Measurements from ENCODE around the gene DHTKD1. TPM values are rescaled to one million over a fixed set of nuclear protein-coding genes. Genes with fewer than 3 reads are reported as not detected.

Gene DHTKD1
- total and polyA plus RNA-seq, 4 experiments from 2014 or later: 7.3 to 16.5 (median 12.3) TPM

DNA sequence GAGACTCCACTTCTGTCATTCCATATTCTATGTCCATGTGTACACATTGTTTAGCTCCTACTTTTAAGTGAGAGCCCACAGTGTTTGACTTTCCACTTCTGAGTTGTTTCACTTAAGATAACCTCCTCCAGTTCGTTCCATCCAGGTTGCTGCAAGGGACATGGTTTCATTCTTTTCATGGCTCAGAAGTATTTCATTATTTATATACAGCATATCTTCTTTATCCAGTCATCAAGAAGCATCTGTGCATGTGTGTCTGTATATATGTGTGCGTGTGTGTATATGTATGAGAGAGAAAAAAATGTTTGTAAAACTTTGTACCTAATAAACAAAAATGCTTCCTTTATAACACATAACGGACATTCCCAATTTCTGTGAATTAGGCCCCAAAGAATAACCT is 66.9 kb downstream of the DHTKD1 start:
- POLR2A ChIA-PET (ENCODE audit: partially characterized antibody): no interaction called here
- Mint-ChIP-seq H3K4me1 (peaks cover 2 to 12% (median 8%) of the 10 kb centered on the region in 4 donors), H3K27ac (peak overlapping the region in 1 of 7 donors; percentile 10), H3K9me3 (no peaks in the 10 kb centered on the region), H3K36me3 (peaks cover 19 to 34% of the 10 kb centered on the region in 2 donors), H3K4me3 (no peak overlapping the region), H3K27me3 (no peaks in the 10 kb centered on the region)
- DNase-seq: no peak
- CTCF ChIA-PET (ENCODE audit: partially characterized antibody): no interaction called here
- Histone ChIP-seq H3K4me3 (ENCODE audit: low read length in 2 of 2) (no peak overlapping the region), H3K27me3 (ENCODE audit: insufficient read depth, low read length) (no peaks in the 10 kb centered on the region), H3K9me3 (ENCODE audit: control insufficient read depth in 1 of 2, low read length in 2 of 2) (no peaks in the 10 kb centered on the region), H3K4me1 (ENCODE audit: insufficient read depth, low read length) (peaks cover 8% of the 10 kb centered on the region), H3K36me3 (ENCODE audit: insufficient read depth, low read length) (peaks cover 6% of the 10 kb centered on the region), H3K27ac (ENCODE audit: low read depth, low read length) (no peak overlapping the region)
- intact Hi-C loops (cut with micrococcal nuclease): no loop called here

DNA sequence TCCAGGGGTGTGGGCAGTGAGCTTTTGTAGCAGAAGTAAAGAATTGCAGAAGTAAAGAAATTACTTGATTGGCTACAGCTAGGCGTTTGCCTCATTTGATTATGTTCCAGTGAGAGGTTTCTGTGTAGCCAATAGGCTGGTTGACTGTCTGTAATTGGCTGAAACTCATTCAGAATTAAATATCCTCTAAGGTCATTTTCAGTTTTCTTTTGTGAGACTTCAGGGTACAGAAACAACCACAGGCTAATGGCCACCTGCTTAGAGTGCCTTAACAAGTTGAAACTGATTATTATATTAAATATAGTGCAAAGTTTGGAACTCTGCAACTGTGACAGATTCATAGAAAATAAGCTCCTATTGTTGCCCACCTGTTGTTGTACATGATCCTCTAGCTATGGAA is 71.3 kb downstream of the DHTKD1 start:
- POLR2A ChIA-PET (ENCODE audit: partially characterized antibody): interaction anchor here (0.6 kb wide), 1 partner anchor 211 kb away, joined by 3 read pairs; no protein-coding TSS in a partner anchor
- Histone ChIP-seq H3K27me3 (ENCODE audit: insufficient read depth, low read length) (no peaks in the 10 kb centered on the region), H3K36me3 (ENCODE audit: insufficient read depth, low read length) (peaks cover 16% of the 10 kb centered on the region), H3K4me3 (ENCODE audit: low read length in 2 of 2) (no peak overlapping the region), H3K4me1 (ENCODE audit: insufficient read depth, low read length) (no peaks in the 10 kb centered on the region), H3K27ac (ENCODE audit: low read depth, low read length) (no peak overlapping the region), H3K9me3 (ENCODE audit: control insufficient read depth in 1 of 2, low read length in 2 of 2) (no peaks in the 10 kb centered on the region)
- intact Hi-C loops (cut with micrococcal nuclease): no loop called here
- Mint-ChIP-seq H3K27ac (no peak overlapping the region), H3K4me3 (no peak overlapping the region), H3K4me1 (peaks cover 0 to 3% (median 0%) of the 10 kb centered on the region in 4 donors), H3K27me3 (no peaks in the 10 kb centered on the region), H3K9me3 (no peaks in the 10 kb centered on the region), H3K36me3 (peaks cover 53 to 56% of the 10 kb centered on the region in 2 donors)
- CTCF ChIA-PET (ENCODE audit: partially characterized antibody): no interaction called here
- no peak for DNase-seq

DNA sequence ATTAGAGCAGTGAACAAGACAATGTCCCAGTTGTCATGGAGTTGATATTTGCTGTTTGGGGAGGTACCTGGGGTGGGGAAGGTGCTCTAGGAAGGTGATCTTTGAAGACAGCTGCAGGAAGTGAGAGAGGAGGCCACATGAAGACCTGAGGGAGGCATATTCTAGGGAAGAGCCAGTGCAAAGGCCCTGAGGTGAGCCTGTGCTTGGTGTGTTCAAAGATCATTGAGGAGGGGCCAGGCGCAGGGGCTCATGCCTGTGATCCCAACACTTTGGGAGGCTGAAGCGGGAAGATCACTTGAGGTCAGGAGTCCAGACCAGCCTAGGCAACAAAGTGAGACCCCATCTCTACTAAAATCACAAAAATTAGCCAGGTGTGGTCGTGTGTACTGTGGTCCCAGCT is 75.8 kb downstream of the DHTKD1 start:
- POLR2A ChIA-PET (ENCODE audit: partially characterized antibody): no interaction called here

DNA sequence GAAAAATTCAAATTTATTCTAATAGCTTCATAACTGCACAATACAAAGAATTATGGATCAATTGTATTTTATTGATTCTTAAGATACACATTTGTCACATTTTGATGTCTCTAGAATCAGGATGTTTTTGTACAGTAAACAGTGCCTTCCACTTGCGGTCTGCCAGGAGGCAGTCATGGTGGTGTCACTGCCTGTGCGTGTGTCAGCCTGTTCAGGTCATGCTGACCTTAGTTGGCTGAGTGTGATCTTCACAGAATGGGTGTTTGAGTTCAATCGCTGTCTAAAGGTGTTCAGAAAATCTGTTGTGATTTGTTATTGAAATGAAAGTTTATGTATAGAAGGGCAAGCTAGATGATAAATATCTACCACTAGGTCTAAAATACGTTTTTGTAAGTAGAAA is 81.4 kb downstream of the DHTKD1 start:
- Mint-ChIP-seq H3K27me3 (no peaks in the 10 kb centered on the region), H3K36me3 (peaks cover 24 to 48% of the 10 kb centered on the region in 2 donors), H3K4me1 (peaks cover 0 to 5% (median 0%) of the 10 kb centered on the region in 4 donors), H3K4me3 (no peak overlapping the region), H3K9me3 (no peaks in the 10 kb centered on the region), H3K27ac (no peak overlapping the region)
- DNase-seq: no peak
- H3K27ac ChIP-seq (ENCODE audit: low read depth, low read length): no peak overlapping the region
- CTCF ChIA-PET (ENCODE audit: partially characterized antibody): no interaction called here
- no peaks in the 10 kb centered on the region for H3K27me3 ChIP-seq (ENCODE audit: insufficient read depth, low read length)
- no peaks in the 10 kb centered on the region for H3K9me3 ChIP-seq (ENCODE audit: control insufficient read depth in 1 of 2, low read length in 2 of 2)
- H3K36me3 ChIP-seq (ENCODE audit: insufficient read depth, low read length): peaks cover 11% of the 10 kb centered on the region
- H3K4me1 ChIP-seq (ENCODE audit: insufficient read depth, low read length): no peaks in the 10 kb centered on the region
- POLR2A ChIA-PET (ENCODE audit: partially characterized antibody): no interaction called here
- no peak overlapping the region for H3K4me3 ChIP-seq (ENCODE audit: low read length in 2 of 2)
- intact Hi-C loops (cut with micrococcal nuclease): no loop called here

More for the DNA sequence above, 75.8 kb downstream of the DHTKD1 start:
- Mint-ChIP-seq H3K27me3 (no peaks in the 10 kb centered on the region), H3K4me1 (peaks cover 0 to 3% (median 0%) of the 10 kb centered on the region in 4 donors), H3K9me3 (no peaks in the 10 kb centered on the region), H3K36me3 (peaks cover 43 to 56% of the 10 kb centered on the region in 2 donors), H3K4me3 (no peak overlapping the region), H3K27ac (peak overlapping the region in 1 of 7 donors; percentile 68)
- no peak for DNase-seq
- intact Hi-C loops (cut with micrococcal nuclease): no loop called here
- H3K4me1 ChIP-seq (ENCODE audit: insufficient read depth, low read length): no peaks in the 10 kb centered on the region
- H3K4me3 ChIP-seq (ENCODE audit: low read length in 2 of 2): no peak overlapping the region
- H3K27ac ChIP-seq (ENCODE audit: low read depth, low read length): no peak overlapping the region
- H3K9me3 ChIP-seq (ENCODE audit: control insufficient read depth in 1 of 2, low read length in 2 of 2): no peaks in the 10 kb centered on the region
- peaks cover 14% of the 10 kb centered on the region for H3K36me3 ChIP-seq (ENCODE audit: insufficient read depth, low read length)
- CTCF ChIA-PET (ENCODE audit: partially characterized antibody): no interaction called here
- no peaks in the 10 kb centered on the region for H3K27me3 ChIP-seq (ENCODE audit: insufficient read depth, low read length)

DNA sequence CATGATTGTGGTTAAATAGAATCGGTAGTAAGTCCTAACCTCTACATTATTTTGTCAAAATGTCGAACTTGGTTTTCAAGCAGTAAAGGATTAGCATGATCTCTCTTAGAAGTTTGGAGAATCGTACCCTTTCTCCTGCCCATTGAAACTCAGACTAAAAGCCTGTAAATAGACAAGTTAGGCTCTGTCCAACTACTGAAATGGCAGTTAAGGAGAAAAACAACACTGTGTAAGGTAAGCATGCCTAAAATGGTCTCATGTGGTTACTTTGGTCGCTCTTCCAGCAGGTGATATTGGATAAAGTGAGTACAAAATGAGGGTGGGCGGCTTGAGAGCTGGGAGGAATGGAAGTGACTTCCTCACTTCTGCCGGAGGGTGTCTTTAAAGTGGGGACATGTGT is 85.8 kb downstream of the DHTKD1 start:
- H3K9me3 Mint-ChIP-seq: no peaks in the 10 kb centered on the region

DNA sequence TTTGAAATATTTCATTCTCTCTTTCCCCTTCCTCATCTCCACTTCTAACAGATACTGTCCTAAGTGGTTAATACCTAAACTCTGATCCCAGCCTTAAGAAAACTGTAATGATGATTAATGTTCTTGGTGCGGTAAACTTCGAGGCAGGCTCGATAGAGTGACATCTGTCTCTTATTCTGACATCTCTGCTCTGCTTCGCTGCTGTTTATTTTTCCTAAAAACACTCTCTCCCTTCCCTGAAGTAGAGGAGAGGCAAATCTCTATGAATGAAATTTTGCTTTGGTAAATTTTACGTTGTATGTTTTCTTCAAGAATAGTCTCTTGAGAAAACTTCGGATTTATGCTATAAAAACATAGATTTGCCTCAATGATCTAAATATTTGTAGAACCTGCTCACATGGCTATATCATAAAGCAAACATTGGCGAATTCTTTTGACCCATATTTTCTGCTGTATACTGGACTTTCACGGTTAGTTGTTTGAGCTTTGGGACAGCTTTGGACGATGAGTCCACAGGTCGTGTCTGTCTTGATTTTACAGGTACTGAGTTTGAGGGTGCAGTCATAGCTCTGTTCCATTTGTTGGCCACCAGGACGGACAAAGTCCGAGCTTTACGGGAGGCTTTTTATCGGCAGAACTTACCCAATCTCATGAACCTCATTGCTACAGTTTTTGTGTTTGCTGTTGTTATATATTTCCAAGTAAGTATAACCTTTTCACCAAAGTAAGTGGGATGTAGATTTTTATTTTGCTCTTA is 87.8 kb downstream of the DHTKD1 start:
- Histone ChIP-seq H3K9me3 (ENCODE audit: control insufficient read depth in 1 of 2, low read length in 2 of 2) (no peaks in the 10 kb centered on the region), H3K4me1 (ENCODE audit: insufficient read depth, low read length) (no peaks in the 10 kb centered on the region), H3K27ac (ENCODE audit: low read depth, low read length) (no peak overlapping the region), H3K36me3 (ENCODE audit: insufficient read depth, low read length) (peaks cover 11% of the 10 kb centered on the region), H3K27me3 (ENCODE audit: insufficient read depth, low read length) (no peaks in the 10 kb centered on the region), H3K4me3 (ENCODE audit: low read length in 2 of 2) (no peak overlapping the region)
- no peak for DNase-seq
- no peak overlapping the region for H3K4me3 Mint-ChIP-seq
- H3K27me3 Mint-ChIP-seq: no peaks in the 10 kb centered on the region
- peaks cover 0 to 5% (median 0%) of the 10 kb centered on the region in 4 donors for H3K4me1 Mint-ChIP-seq
- intact Hi-C loops (cut with micrococcal nuclease): no loop called here
- ChIA-PET CTCF (ENCODE audit: partially characterized antibody) (no interaction called here), POLR2A (ENCODE audit: partially characterized antibody) (no interaction called here)
- H3K36me3 Mint-ChIP-seq: peaks cover 24 to 54% of the 10 kb centered on the region in 2 donors
- H3K9me3 Mint-ChIP-seq: no peaks in the 10 kb centered on the region
- peak overlapping the region in 3 of 7 donors; percentile 8 to 50 (median 9) for H3K27ac Mint-ChIP-seq

More for the DNA sequence above, 85.8 kb downstream of the DHTKD1 start:
- CTCF ChIA-PET (ENCODE audit: partially characterized antibody): no interaction called here
- Histone ChIP-seq H3K9me3 (ENCODE audit: control insufficient read depth in 1 of 2, low read length in 2 of 2) (no peaks in the 10 kb centered on the region), H3K4me1 (ENCODE audit: insufficient read depth, low read length) (no peaks in the 10 kb centered on the region), H3K27me3 (ENCODE audit: insufficient read depth, low read length) (no peaks in the 10 kb centered on the region), H3K27ac (ENCODE audit: low read depth, low read length) (no peak overlapping the region), H3K4me3 (ENCODE audit: low read length in 2 of 2) (no peak overlapping the region), H3K36me3 (ENCODE audit: insufficient read depth, low read length) (peaks cover 14% of the 10 kb centered on the region)
- Mint-ChIP-seq H3K36me3 (peaks cover 32 to 53% of the 10 kb centered on the region in 2 donors), H3K27ac (peak overlapping the region in 2 of 7 donors; percentile 5 to 25), H3K27me3 (no peaks in the 10 kb centered on the region), H3K4me3 (no peak overlapping the region), H3K4me1 (peaks cover 0 to 7% (median 0%) of the 10 kb centered on the region in 4 donors)
- no peak for DNase-seq
- intact Hi-C loops (cut with micrococcal nuclease): no loop called here
- POLR2A ChIA-PET (ENCODE audit: partially characterized antibody): no interaction called here

DNA sequence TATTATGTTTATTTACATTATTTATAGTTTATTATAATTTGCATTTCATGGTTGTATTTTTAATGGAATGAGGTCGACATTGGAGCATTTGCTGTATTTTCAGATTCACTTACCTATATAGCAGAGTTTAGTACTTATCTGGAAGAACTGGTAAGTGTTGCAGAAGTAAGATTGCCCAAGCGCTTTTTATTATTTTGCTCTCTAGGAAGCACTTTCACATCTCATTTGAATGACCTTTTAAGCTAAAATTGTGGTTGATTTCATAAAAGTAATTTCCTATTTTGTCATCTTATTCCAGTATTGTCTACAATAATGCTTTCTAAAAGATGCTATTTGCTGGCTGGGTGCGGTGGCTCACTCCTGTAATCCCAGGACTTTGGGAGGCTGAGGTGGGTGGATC is 89.4 kb downstream of the DHTKD1 start:
- H3K9me3 ChIP-seq (ENCODE audit: control insufficient read depth in 1 of 2, low read length in 2 of 2): no peaks in the 10 kb centered on the region
- DNase-seq: no peak
- H3K27me3 Mint-ChIP-seq: no peaks in the 10 kb centered on the region

More for the DNA sequence above, 89.4 kb downstream of the DHTKD1 start:
- Mint-ChIP-seq H3K9me3 (no peaks in the 10 kb centered on the region), H3K27ac (no peak overlapping the region), H3K4me3 (no peak overlapping the region), H3K4me1 (peaks cover 0 to 4% (median 0%) of the 10 kb centered on the region in 4 donors), H3K36me3 (peaks cover 37 to 63% of the 10 kb centered on the region in 2 donors)
- ChIA-PET CTCF (ENCODE audit: partially characterized antibody) (no interaction called here), POLR2A (ENCODE audit: partially characterized antibody) (no interaction called here)
- no peaks in the 10 kb centered on the region for H3K4me1 ChIP-seq (ENCODE audit: insufficient read depth, low read length)
- H3K36me3 ChIP-seq (ENCODE audit: insufficient read depth, low read length): peaks cover 11% of the 10 kb centered on the region
- H3K27ac ChIP-seq (ENCODE audit: low read depth, low read length): no peak overlapping the region
- H3K27me3 ChIP-seq (ENCODE audit: insufficient read depth, low read length): no peaks in the 10 kb centered on the region
- H3K4me3 ChIP-seq (ENCODE audit: low read length in 2 of 2): no peak overlapping the region
- intact Hi-C loops (cut with micrococcal nuclease): no loop called here
